WERI-Rb-1 (cell line): Measurements from ENCODE around the gene IL17REL.

ENCODE experiments used
- DNase-seq: peaks from one replicate; pipeline ENCODE4 v3.0.0-alpha.2; 2020
- H3K27ac ChIP-seq: fragments of 250-450 bp; sonication (Bioruptor Pico); 2 replicates; pipeline ENCODE4 v1.5.1; 2020; ENCODE audit warnings: mild to moderate bottlenecking, moderate library complexity
- H3K27me3 ChIP-seq: fragments of 250-450 bp; sonication (Bioruptor Pico); 2 replicates; pipeline ENCODE4 v1.5.1; 2021; ENCODE audit warnings: mild to moderate bottlenecking, low read depth, moderate library complexity; ENCODE audit not compliant: insufficient read depth, severe bottlenecking
- H3K36me3 ChIP-seq: fragments of 250-450 bp; sonication (Bioruptor Pico); 2 replicates; pipeline ENCODE4 v1.5.1; 2020; ENCODE audit warnings: mild to moderate bottlenecking, moderate library complexity
- H3K4me3 ChIP-seq: 2 replicates; pipeline ENCODE4 v1.5.1; 2011; ENCODE audit warnings: low read depth, mild to moderate bottlenecking, control low read depth, low read length
- H3K9me3 ChIP-seq: fragments of 250-450 bp; sonication (Bioruptor Pico); 2 replicates; pipeline ENCODE4 v1.5.1; 2021; ENCODE audit warnings: mild to moderate bottlenecking, moderate library complexity; ENCODE audit not compliant: severe bottlenecking
- CTCF ChIP-seq: IDR thresholded peaks from 2 replicates; pipeline ENCODE4 v1.5.1; 2011; ENCODE audit warnings: low read depth, mild to moderate bottlenecking, control low read depth, inconsistent platforms, low read length

Gene IL17REL

GRCh38 chr22:49961601-49962011, 51.0 kb downstream of the IL17REL start:
- TF ChIP-seq CTCF: no peak
- Histone ChIP-seq H3K9me3 (no peaks in the 10 kb centered on the region), H3K4me3 (peak overlapping the region; percentile 85), H3K27me3 (no peaks in the 10 kb centered on the region), H3K36me3 (peaks cover 32% of the 10 kb centered on the region), H3K27ac (peak overlapping the region; percentile 86)
- DNase-seq: no peak

GRCh38 chr22:49961005-49961600, 51.5 kb downstream of the IL17REL start:
- TF ChIP-seq CTCF: no peak
- DNase-seq: peak; percentile 46

GRCh38 chr22:49960159-49961004, 52.2 kb downstream of the IL17REL start, which contains the start of gene PIM3:
Gene PIM3 (plus strand): TSS chr22:49960772. CDS start chr22:49960948, 176 bp downstream.
- H3K4me3 ChIP-seq: peak within 1 kb of the TSS; percentile 85
- no peaks in the 10 kb centered on the region for H3K27me3 ChIP-seq
- peak; percentile 95 for DNase-seq
- peaks cover 32% of the 10 kb centered on the region for H3K36me3 ChIP-seq
- TF ChIP-seq CTCF: no peak
- no peaks in the 10 kb centered on the region for H3K9me3 ChIP-seq
- peak within 1 kb of the TSS; percentile 91 for H3K27ac ChIP-seq

More at GRCh38 chr22:49961005-49961600, 51.5 kb downstream of the IL17REL start:
- peak overlapping the region; percentile 86 for H3K27ac ChIP-seq
- peaks cover 32% of the 10 kb centered on the region for H3K36me3 ChIP-seq
- H3K4me3 ChIP-seq: peak overlapping the region; percentile 85
- no peaks in the 10 kb centered on the region for H3K9me3 ChIP-seq
- no peaks in the 10 kb centered on the region for H3K27me3 ChIP-seq

GRCh38 chr22:49959782-49960158, 52.8 kb downstream of the IL17REL start:
- no peaks in the 10 kb centered on the region for H3K9me3 ChIP-seq
- DNase-seq: peak; percentile 44
- peak overlapping the region; percentile 91 for H3K27ac ChIP-seq
- no peak for TF ChIP-seq CTCF
- H3K36me3 ChIP-seq: peaks cover 32% of the 10 kb centered on the region
- no peaks in the 10 kb centered on the region for H3K27me3 ChIP-seq
- H3K4me3 ChIP-seq: peak overlapping the region; percentile 54

GRCh38 chr22:49958931-49959781, 53.4 kb downstream of the IL17REL start:
- peak overlapping the region; percentile 91 for H3K27ac ChIP-seq

More at GRCh38 chr22:49958931-49959781, 53.4 kb downstream of the IL17REL start:
- no peak for DNase-seq
- H3K36me3 ChIP-seq: peaks cover 26% of the 10 kb centered on the region
- H3K4me3 ChIP-seq: peak overlapping the region; percentile 54
- no peaks in the 10 kb centered on the region for H3K27me3 ChIP-seq
- no peak for TF ChIP-seq CTCF
- H3K9me3 ChIP-seq: no peaks in the 10 kb centered on the region
